ENCODE results near the gene TMEM214.

TMEM214 gene

GRCh38 chr2:27083410-27084296 lies 50.9 kb downstream of the TMEM214 start:
- DNase-seq = no peak

GRCh38 chr2:27084297-27085061 lies 51.7 kb downstream of the TMEM214 start:
- DNase-seq = no peak

- no peak for DNase-seq
Measured at GRCh38 chr2:27085062-27085672, 52.4 kb downstream of the TMEM214 start.

GRCh38 chr2:27085673-27086089 lies 52.9 kb downstream of the TMEM214 start:
- DNase-seq = peak in 49 of 51 donors; percentile 16 to 88 (median 59)

GRCh38 chr2:27086090-27086723 lies 53.4 kb downstream of the TMEM214 start:
- peak; percentile 51 to 99 (median 91) for DNase-seq

- DNase-seq = peak in 30 of 51 donors; percentile 28 to 74 (median 53)
Measured at GRCh38 chr2:27086724-27087593, 54.2 kb downstream of the TMEM214 start, which contains the start of gene KHK. Gene KHK, plus strand, starts transcription at chr2:27086772. Its CDS starts 488 bp downstream, at chr2:27087260.

- no peak for DNase-seq
Measured at GRCh38 chr2:27087823-27088410, 55.2 kb downstream of the TMEM214 start.

GRCh38 chr2:27088634-27089033 lies 55.9 kb downstream of the TMEM214 start:
- DNase-seq = no peak

GRCh38 chr2:27089111-27089954 lies 56.6 kb downstream of the TMEM214 start:
- DNase-seq = no peak

All from hypothalamus (tissue), 51 donors.